NCI-H1436 (cell line): ENCODE measurements around the gene TK2.
"Not testable (repeated sequence)": the region's sequence is repeated elsewhere in the genome, so short reads cannot be mapped to it uniquely, and the experiment has no call there.

ENCODE experiments used
- DNase-seq: peaks from one replicate; lab custom pipeline; 2025; lab: John Stamatoyannopoulos, UW

The TK2 gene

DNA sequence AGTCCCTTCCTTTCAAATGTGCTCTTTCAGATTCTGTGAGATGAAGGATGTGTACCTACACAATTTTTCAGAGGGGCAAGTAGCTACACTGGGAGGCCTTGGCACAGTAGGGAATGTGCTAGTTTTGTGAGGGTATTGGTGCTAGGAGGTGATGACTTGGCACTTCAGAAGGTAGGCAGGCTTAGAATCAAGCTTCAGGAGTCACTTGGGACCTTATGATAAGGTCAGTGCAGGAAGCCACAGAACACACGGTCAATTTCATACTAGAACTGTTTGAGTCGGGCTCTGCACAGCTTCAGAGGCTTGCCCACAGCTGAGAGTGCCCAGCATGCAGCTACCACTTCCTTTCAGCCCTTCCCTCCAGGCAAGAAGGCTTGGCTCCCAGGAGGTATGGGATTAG, 22.4 kb upstream of the TK2 start:
- no peak for DNase-seq

DNA sequence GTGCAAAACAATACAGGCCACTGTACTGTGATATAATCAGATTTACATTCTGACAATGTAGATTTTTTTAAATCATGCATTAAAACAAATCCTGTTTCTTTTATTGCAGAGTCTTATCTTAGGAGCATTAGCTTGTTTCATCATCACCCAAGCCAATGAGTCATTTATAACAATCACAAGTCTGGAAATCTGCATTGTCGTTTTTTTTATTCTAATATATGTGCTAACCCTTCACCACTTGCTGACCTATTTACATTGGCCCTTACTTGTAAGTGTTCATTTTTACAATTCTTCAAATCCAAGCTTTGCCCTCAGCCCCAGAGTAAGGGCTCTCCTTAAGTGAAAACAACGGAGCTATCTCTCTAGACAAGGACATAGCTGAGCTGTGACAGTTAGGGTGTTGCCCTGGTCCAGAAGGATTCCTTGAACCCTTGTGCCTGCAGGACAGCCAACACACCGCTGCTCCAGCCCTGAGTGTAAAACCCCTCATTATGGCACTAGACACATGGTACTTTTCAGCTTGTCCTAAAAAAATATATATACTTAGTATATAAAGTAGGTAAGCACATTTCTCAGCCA, 20.0 kb upstream of the TK2 start:
- no peak for DNase-seq

DNA sequence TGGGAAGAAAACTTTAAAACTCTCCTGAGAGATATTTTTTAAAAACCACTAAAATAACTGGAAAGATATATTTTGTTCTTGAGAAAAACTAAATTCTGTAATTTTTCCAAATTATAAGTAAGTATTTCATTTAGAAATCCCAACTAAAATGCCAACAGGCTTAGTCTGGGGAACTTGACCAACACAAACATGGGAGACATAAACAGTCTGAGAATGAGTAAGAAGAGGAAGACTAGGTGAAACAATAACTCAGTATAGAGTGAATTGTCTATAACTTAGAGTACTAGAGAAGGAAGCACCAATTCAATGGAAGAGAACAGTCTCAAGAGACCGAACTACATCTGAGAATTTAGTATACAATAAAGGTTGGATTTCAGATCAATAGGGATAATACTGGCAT, 19.2 kb upstream of the TK2 start:
- no peak for DNase-seq

DNA sequence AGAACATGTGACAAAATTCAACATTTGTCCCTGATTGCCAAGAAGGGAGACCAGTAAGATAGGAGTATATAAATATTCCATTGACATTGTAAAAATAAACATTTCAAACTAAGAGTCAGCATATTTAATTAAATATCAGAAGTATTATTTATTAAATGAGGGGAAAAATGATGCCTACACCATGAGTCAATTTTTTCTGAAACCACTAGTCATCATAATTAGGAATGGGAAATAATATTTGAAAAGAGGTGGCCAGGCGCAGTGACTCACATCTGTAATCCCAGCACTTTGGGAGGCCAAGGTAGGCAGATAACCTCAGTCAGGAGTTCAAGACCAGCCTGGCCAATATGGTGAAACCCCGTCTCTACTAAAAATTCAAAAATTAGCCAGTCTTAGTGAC, 18.4 kb upstream of the TK2 start:
- DNase-seq = no peak

DNA sequence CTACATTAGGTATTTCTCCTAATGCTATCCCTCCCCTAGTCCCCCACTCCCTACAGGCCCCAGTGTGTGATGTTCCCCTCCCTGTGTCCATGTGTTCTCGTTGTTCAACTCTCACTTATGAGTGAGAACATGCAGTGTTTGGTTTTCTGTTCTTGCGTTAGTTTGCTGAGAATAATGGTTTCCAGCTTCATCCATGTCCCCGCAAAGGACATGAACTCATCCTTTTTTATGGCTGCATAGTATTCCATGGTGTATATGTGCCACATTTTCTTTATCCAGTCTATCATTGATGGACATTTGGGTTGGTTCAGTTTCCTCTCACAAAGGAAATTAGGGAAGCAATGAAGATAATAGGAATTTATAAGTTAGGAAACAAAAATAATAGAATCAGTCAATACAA, 17.3 kb upstream of the TK2 start:
- DNase-seq = not testable (repeated sequence)

DNA sequence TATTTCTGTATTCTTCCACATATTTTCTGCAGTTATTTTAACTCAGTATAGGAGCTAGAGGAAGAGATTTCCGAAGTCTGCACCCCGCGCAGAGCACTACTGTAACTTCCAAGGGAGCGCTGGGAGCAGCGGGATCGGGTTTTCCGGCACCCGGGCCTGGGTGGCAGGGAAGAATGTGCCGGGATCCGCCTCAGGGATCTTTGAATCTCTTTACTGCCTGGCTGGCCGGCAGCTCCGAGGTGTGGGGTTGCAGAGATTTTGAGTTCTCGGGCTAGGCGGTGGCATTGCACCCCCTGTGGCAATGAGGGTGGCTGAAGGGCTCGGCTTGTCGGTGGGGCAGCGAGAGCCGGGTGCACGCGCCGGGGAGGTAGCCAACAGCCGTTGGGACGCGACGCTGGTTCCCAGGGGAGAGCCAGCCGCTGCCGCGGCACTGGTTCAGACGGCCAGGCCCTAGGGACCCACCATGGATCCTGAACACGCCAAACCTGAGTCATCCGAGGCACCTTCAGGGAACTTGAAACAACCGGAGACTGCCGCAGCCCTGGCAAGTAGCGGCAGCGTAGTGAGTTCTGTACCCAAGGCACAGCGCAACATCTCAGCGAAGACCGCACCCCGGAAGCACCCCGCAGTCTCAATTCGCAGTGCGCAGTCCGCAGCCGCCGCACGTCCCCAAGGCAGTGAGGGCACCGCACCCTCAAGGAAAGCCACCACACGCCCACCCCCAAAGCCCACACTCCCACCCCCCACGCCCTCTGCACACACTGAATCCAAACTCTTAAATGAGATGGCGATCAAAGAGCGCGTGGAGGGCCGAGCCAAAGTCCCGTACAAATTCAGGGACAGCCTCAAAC, 16.4 kb upstream of the TK2 start, which contains the start of gene CMTM1:
CMTM1 (plus strand) TSS at position 389 of the 851 bp plus-strand sequence; CDS start at position 464, 75 bp downstream.
- no peak for DNase-seq

DNA sequence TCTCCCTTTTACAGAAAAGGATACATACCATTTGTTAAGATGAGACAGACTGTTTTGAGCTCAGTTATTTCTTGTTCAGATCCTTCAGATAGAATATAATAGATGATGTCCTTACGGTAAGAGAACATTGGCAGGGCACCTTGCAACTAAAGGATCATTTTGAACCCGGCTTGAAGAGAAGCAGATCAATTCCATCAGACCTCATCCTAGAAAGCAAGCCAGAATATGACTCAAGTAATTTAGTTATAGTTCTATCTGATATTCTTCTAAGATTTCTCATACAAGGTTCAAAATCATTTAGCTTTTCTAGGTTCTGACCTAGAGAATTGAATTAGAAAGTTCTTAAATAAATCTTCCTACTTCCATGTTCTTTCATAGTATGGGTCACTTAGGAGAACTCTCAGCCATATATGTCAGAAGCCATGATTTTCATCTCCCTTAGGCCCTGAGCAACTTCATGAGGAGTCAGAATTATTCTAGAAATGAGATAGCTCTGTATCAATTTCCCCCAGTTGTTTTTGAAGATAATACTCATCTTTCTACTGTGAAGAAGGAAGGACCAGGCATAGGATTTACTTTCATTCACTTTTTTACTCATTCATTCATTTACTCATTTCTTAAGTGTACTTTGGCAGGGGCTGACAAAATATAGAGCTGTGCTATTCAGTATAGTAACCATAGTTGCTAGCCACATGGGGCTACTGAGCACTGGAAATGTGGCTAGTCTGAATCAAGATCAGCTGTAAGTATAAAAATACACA, 13.8 kb upstream of the TK2 start:
- no peak for DNase-seq

DNA sequence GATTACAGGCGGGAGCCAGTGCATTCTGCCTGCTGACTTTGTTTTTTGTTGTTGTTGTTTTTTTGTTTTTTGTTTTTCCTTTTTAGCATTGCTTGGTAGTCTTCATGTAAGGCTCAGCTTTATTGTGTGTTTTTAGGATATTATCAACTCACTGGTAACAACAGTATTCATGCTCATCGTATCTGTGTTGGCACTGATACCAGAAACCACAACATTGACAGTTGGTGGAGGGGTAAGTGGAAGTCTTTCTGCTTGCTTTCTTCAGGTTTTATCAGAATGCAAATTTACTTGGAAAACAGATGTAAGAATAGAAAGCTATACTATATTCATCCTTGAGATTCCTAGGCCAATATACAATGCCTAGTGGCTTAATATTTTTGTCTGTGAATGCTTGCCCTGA, 13.1 kb upstream of the TK2 start:
- DNase-seq = no peak

DNA sequence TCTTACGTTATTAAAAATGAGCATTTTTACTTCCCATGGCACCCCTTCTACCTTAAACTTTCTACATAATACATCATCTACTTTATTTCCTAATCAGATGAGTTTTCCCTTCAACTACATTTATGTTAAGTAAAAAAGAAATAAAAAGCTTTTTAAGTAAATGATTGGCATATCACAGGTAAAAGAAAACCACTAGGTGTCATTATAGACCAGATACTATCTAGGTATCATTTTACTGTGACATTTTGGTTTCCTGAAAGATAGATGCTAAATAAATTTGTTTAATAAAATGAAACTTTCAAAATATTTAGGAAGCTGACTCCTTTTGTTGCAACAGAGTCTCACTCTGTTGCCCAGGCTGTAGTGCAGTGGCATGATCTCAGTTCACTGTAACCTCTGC, 12.5 kb upstream of the TK2 start:
- no peak for DNase-seq

DNA sequence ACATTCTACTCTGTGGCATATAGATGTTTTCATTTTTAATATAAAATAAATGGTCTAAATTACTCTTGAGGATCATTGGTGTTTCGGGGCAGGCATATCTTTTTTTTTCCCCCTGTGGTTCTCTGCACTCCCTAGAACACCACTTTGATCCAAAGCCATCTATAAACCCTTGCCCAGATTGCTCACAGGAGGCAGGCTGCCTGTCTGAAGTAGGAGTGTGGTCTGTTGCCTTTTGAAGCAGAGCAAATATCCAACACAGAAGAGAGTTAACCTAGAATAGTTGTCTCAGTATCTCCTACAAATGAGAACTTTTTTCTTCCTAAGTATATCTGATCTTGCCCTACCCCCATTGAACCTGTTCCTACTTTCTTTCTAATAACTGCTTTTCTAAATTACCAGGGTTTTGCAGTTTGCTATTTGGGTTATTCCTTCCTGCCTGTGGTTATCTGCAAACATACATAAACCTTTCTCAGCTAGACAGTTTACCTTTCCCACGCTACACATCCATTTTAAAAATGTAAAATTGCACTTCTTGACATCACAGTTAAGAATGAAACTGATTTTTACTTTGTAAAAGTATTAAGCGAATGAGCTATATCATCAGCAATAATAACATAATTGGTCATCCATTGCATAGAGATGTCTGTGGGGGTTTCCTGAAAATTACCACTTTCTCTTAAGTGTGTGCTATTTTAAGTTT, 11.6 kb upstream of the TK2 start:
- no peak for DNase-seq

DNA sequence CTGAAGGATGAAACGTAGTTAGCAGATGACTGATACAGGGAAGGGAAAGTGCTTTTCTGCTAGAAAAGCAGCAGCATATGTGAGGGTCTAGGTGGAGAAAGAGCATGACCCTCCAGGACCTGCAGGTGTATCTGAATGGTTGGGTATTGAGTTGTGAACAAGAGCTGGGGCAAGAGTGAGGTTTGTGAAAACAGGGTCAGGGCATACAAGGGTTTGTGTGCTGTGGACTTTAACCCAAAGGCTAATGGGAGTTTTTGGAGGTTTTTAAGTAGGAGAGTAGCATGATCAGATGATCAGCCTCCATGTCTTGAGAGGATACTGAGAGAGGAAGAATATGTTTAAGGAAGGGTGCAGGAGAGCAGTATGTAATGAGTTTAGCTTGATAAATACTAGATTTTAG, 10.2 kb upstream of the TK2 start:
- no peak for DNase-seq

DNA sequence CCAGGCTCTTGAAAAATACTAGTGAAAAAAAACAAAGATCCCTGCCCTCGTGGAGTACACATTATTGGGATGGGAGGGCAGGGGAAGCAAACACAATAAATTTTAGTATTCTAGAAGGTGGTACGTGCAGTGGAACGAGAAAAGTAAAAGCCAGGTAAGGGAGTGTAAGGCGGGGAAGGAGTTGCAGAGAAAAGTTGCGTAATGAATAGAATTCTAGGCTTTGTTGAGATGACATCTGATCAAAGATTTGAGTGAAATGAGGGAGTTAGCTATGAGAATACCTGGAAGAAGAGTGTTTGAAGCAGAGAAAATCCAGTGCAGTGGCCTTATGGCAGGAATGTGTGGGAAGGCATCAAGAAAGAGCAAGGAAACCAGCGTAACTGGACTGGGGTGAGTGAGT, 4.6 kb upstream of the TK2 start:
- no peak for DNase-seq

DNA sequence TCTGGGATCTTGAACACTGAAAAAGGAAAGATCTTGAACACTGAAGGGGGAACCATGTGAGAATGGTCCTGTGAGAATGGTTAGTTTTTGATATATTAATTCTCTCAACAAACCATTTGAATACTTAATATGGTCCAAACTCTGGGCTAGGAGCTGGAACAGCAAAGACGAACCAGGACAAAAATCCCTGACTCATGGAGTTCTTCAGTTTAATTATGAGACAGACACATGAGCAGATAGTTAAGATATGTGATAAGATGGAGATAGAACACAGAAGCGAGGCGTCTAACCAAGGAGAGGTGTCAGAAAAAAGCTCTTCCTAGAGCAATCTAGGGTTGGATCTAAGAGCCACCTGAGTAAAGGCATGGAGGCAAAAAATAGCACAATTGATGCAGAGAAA, 4.1 kb upstream of the TK2 start:
- DNase-seq = no peak

DNA sequence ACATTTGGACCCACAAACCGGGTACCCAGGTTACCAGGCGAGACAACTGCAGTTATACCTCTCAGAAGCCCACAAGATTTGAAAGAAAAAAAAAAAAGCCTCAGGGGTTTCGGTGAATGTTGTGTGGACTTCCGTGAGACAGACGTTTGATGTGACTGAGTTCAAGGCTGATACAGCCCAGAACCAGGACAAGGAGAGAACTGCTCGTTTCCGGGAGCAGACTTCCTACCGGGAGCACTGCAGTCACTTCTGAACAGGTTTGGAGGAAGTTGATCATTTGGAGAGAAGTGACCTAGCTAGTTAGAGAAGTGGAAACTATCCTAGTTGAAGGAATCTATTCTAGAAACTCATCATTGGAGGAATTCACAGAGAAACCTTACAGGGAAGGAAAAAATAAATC, 3.3 kb upstream of the TK2 start:
- no peak for DNase-seq

DNA sequence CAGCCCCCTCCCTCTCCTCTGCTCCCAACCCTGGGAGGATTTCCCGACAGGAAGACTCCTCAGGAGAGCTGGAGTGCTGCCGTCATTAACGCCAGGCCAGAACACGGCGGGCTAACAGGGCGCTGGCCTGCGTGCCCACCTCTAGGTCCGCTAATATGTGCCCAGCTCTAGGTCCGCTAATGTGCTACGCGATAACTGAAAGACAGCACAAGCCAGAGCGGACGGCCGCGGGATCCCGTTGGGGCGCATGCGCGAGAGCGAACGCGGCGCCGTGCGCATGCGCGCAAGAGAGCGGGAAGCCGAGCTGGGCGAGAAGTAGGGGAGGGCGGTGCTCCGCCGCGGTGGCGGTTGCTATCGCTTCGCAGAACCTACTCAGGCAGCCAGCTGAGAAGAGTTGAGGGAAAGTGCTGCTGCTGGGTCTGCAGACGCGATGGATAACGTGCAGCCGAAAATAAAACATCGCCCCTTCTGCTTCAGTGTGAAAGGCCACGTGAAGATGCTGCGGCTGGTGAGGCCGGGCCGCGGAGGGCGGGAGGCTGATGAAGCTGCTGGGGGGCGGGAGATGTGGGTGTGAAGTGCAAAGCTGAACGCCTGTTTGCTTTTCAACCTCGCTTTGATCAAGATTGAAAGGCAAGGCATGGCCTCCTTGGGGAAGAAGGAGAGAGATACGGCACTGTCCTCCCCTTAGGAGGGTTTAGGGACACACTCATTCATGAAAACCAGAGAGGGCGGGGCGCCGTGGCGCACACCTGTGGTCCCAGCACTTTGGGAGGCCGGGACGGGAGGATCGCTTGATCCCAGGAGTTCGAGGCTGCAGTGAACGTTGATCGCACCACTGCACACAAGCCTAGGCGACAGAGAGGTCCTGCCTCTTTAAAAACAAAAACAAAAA, 2.6 kb upstream of the TK2 start, which contains the start of gene CKLF:
CKLF (plus strand) TSS at position 291 of the 892 bp plus-strand sequence; CDS start at position 431, 140 bp downstream.
- peak; percentile 78 for DNase-seq

DNA sequence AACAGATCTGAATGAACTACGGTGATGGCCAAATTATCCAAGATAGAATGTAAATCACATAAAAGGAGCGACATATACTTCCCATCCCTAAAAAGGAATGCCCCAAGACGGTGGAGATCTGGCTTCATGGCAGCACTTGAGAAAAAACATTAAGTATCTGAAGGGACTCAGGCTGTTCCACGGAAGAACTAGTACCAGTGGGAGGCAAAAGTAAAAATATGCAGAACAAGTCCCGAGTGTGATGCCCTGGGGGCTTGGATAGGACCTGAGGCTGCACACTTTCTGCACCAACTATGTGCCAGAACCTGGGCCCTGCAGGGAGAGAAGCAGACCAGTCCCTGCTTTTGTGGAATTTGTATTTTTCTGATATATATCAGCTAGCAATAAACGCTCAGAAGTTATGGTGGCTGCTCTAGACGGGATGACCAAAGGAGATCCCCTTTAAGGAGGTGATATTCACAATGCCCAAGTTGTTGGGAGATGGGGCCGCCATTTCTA, 1.9 kb upstream of the TK2 start:
- DNase-seq = no peak

DNA sequence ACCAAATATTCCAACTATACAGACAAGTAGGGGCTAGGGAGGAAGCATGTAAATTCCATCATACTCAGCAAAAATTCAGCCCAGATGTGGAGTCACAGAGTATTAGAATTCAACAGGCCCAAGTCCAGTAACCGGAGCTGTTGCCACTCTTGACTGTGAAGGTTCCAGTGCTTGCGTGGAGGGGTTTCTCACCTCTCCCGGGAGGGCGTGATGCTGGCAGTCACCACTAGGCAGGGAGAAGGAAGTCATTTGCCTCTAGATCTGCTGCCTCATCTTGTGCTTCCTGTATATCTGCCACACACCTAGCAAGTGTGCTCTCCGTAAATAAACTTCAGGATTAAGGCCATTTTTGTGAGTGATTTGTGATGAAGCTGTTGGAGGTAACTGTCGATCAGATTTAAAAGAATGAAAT, 1.4 kb upstream of the TK2 start:
- DNase-seq = peak; percentile 44

DNA sequence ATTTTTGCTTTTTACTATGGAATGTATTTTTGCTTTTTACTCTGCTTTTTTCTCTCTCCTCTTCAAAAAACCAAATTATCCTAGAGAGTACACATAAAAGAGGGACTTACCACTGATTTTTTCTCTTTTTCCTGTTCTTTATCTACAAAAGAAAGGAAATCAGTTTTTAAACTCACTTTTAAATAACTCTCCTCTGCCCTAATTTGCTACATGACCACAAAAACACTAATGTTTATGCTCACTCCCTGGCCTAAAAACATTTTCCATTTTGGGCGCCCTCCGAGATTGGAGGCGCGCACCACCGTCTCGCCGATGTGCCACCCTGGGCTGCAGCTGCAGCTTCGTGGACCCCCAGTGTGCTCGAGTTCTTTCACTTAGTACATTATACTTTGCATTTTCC, 1.1 kb downstream of the TK2 start:
- no peak for DNase-seq

DNA sequence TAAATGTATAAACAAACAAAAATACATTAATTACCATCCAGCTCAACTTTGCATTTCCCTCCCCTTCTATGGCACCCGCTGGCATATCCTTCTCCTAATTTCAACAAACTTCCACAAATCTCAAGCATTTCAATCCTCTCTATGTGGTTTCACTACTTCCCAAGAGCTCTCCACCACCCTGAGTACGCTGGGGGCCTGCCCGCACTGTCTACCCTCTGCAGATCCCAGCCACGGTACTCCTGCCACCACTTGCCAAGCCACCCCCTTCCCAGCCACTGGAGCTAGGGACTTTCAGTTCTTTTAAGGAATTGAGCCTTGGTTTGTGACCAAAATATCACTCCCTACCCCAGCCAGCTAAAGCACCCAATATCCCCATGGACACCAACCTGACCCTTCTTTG, 1.9 kb downstream of the TK2 start:
- no peak for DNase-seq

DNA sequence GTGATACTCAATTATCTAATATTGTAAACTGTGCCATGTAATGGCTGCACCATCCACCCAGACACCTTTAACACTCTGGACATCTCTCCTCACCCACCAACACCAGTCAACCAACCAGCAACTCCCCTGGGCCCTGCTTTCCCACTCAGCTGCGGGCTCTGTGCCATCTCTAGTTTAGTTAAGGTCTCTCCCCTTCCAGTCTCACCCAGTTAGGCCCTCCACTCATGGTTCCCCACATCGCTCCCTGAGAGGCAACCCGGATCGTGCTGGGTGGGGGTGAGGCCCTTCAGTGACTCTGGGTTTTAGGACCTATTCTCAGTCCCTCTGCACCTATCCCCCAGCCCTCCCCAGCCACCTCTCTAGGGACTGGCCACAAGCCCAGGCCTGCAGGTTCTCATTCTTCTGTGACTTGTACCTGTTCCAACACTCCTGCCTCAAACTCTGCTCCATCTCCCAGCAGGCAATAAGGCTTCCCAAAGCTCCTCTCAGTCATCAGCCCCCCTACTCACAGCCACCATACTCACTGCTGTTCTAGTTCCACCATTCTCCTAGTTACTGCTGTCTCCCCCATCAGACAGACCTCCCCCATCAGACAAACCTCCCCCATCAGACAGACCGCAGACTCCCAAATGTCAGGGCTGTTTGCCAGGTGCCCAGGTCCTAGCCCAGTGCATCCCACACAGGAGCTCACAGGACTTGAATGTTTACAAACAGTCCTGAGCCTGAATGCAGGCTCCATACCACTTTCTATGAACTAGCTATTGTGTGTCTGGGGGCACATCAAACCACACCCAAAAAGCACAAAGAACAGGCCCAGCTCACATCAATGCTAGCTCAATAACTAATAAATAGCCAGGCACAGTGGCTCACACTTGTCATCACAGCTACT, 2.6 kb downstream of the TK2 start:
- DNase-seq = no peak
